ENCODE data around the gene PRUNE2. TPM values are rescaled to one million over a fixed set of nuclear protein-coding genes. Genes with fewer than 3 reads are reported as not detected.

Gene PRUNE2
- total and polyA plus RNA-seq, 2 of the 13 experiments (the other 11 are each of a cell fraction or from before 2014, with no cell fraction given) = 0.02 TPM; not detected in 1

GRCh38 chr9:76744336-76744735 lies 161.6 kb downstream of the PRUNE2 start (continued):
- no peak for TF ChIP-seq STAT6 (CRISPR knock-in tag; IDR thresholded peaks at IDR 0.05; ENCODE audit: borderline replicate concordance)
- no peak for TF ChIP-seq ZBTB3 (CRISPR knock-in tag; IDR thresholded peaks at IDR 0.05; ENCODE audit: borderline replicate concordance, low read depth)
- TF ChIP-seq ZNF441 (CRISPR knock-in tag; IDR thresholded peaks at IDR 0.05; ENCODE audit: borderline replicate concordance) = no peak
- TF ChIP-seq, protein P1, sequence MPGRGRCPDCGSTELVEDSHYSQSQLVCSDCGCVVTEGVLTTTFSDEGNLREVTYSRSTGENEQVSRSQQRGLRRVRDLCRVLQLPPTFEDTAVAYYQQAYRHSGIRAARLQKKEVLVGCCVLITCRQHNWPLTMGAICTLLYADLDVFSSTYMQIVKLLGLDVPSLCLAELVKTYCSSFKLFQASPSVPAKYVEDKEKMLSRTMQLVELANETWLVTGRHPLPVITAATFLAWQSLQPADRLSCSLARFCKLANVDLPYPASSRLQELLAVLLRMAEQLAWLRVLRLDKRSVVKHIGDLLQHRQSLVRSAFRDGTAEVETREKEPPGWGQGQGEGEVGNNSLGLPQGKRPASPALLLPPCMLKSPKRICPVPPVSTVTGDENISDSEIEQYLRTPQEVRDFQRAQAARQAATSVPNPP (CRISPR knock-in tag; IDR thresholded peaks at IDR 0.05) = no peak
- TF ChIP-seq IKZF4 (CRISPR knock-in tag; IDR thresholded peaks at IDR 0.05; ENCODE audit: borderline replicate concordance, low read depth, not compliant biosample characterization) = no peak
- TF ChIP-seq, protein P2, sequence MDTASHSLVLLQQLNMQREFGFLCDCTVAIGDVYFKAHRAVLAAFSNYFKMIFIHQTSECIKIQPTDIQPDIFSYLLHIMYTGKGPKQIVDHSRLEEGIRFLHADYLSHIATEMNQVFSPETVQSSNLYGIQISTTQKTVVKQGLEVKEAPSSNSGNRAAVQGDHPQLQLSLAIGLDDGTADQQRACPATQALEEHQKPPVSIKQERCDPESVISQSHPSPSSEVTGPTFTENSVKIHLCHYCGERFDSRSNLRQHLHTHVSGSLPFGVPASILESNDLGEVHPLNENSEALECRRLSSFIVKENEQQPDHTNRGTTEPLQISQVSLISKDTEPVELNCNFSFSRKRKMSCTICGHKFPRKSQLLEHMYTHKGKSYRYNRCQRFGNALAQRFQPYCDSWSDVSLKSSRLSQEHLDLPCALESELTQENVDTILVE (CRISPR knock-in tag; IDR thresholded peaks at IDR 0.05) = no peak
- TF ChIP-seq, protein P3, sequence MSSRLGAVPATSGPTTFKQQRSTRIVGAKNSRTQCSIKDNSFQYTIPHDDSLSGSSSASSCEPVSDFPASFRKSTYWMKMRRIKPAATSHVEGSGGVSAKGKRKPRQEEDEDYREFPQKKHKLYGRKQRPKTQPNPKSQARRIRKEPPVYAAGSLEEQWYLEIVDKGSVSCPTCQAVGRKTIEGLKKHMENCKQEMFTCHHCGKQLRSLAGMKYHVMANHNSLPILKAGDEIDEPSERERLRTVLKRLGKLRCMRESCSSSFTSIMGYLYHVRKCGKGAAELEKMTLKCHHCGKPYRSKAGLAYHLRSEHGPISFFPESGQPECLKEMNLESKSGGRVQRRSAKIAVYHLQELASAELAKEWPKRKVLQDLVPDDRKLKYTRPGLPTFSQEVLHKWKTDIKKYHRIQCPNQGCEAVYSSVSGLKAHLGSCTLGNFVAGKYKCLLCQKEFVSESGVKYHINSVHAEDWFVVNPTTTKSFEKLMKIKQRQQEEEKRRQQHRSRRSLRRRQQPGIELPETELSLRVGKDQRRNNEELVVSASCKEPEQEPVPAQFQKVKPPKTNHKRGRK (CRISPR knock-in tag; IDR thresholded peaks at IDR 0.05) = no peak

All from HepG2 (cell line).